Measurements from ENCODE around the gene CADM2. TPM values are rescaled to one million over a fixed set of nuclear protein-coding genes. Genes with fewer than 3 reads are reported as not detected.

CADM2 gene
- total RNA-seq, 4 donors from 2014 or later = 9.6 to 16.2 (median 11.5) TPM

DNA sequence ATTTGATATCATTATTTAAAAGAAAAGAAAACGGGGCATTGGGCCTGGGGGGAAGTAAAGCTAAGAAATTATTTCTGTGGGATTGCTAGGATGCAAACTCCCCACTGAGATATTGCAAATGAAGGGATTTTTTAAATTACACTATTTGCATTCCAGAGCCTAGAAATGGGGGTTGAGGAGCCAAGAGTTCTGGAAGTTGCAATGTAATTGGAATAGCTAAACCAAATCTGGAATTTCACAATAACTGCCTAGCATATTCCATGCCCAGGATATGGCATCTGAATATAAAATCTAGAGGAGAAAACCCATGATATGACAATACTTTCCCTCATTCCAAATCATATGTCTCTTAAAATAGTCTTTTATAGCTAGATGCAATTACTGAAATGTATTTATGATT, 93.0 kb downstream of the CADM2 start:
- WGBS = 56% methylated on average over 1 of the region's 1 CpG
- no peaks in the 10 kb centered on the region for H3K27me3 ChIP-seq
- TF ChIP-seq POLR2AphosphoS5 (IDR thresholded peaks at IDR 0.05) (no peak), EP300 (IDR thresholded peaks at IDR 0.05) (no peak), POLR2A (IDR thresholded peaks at IDR 0.05; ENCODE audit: low read depth) (no peak)
- TF ChIP-seq, protein P1, sequence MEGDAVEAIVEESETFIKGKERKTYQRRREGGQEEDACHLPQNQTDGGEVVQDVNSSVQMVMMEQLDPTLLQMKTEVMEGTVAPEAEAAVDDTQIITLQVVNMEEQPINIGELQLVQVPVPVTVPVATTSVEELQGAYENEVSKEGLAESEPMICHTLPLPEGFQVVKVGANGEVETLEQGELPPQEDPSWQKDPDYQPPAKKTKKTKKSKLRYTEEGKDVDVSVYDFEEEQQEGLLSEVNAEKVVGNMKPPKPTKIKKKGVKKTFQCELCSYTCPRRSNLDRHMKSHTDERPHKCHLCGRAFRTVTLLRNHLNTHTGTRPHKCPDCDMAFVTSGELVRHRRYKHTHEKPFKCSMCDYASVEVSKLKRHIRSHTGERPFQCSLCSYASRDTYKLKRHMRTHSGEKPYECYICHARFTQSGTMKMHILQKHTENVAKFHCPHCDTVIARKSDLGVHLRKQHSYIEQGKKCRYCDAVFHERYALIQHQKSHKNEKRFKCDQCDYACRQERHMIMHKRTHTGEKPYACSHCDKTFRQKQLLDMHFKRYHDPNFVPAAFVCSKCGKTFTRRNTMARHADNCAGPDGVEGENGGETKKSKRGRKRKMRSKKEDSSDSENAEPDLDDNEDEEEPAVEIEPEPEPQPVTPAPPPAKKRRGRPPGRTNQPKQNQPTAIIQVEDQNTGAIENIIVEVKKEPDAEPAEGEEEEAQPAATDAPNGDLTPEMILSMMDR (IDR thresholded peaks at IDR 0.05) = no peak
- no peak for DNase-seq (ENCODE audit: extremely low spot score)
- H3K36me3 ChIP-seq = no peaks in the 10 kb centered on the region
- intact Hi-C loops (cut with DNase I) = no loop called here
- H3K27ac ChIP-seq (replicated peaks in 1 of 4) = no peak overlapping the region
- peaks cover 0 to 8% (median 4%) of the 10 kb centered on the region in 4 donors for H3K4me1 ChIP-seq
- no peaks in the 10 kb centered on the region for H3K9me3 ChIP-seq
- H3K4me3 ChIP-seq = no peak overlapping the region

DNA sequence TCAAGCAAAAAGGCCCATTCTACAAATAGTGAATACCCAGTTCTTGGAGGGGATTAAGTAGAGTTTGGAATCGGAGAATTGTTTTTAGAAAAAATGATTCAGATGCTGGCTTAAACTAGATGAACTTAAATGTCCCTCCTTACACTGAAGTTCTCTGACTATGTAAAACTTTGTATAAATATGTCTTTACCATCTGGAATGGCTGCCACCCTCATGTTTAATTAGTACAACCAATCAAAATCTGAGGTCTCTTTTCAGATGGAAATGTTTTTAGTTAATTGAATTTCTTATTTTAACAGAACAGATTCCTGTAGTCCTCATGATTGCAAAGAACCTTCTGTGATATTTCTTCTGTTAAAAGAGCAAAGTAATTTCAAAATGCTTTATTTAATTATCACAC, 94.8 kb downstream of the CADM2 start:
- no peaks in the 10 kb centered on the region for H3K9me3 ChIP-seq
- no peaks in the 10 kb centered on the region for H3K36me3 ChIP-seq
- 91% methylated on average over 1 of the region's 1 CpG for WGBS
- H3K27me3 ChIP-seq = no peaks in the 10 kb centered on the region
- TF ChIP-seq POLR2AphosphoS5 (IDR thresholded peaks at IDR 0.05) (no peak), POLR2A (IDR thresholded peaks at IDR 0.05; ENCODE audit: low read depth) (no peak), EP300 (IDR thresholded peaks at IDR 0.05) (no peak)
- TF ChIP-seq, protein P1 (IDR thresholded peaks at IDR 0.05) = no peak
- H3K27ac ChIP-seq (replicated peaks in 1 of 4) = no peak overlapping the region
- no peak overlapping the region for H3K4me3 ChIP-seq
- DNase-seq (ENCODE audit: extremely low spot score) = no peak
- intact Hi-C loops (cut with DNase I) = no loop called here
- H3K4me1 ChIP-seq = peaks cover 0 to 8% (median 4%) of the 10 kb centered on the region in 4 donors

- intact Hi-C loops (cut with DNase I) = no loop called here
- 36% methylated on average over 3 of the region's 3 CpGs for WGBS
- Histone ChIP-seq H3K36me3 (no peaks in the 10 kb centered on the region), H3K4me3 (no peak overlapping the region), H3K27me3 (no peaks in the 10 kb centered on the region), H3K9me3 (no peaks in the 10 kb centered on the region), H3K4me1 (peaks cover 0 to 8% (median 4%) of the 10 kb centered on the region in 4 donors), H3K27ac (replicated peaks in 1 of 4) (no peak overlapping the region)
- TF ChIP-seq POLR2A (IDR thresholded peaks at IDR 0.05; ENCODE audit: low read depth) = no peak
- TF ChIP-seq, protein P1 (IDR thresholded peaks at IDR 0.05) = no peak
- no peak for TF ChIP-seq EP300 (IDR thresholded peaks at IDR 0.05)
- no peak for TF ChIP-seq POLR2AphosphoS5 (IDR thresholded peaks at IDR 0.05)
- no peak for DNase-seq (ENCODE audit: extremely low spot score)
Measured at GRCh38 chr3:85054579-85054978, 95.8 kb downstream of the CADM2 start.

- Histone ChIP-seq H3K27ac (replicated peaks in 1 of 4) (no peak overlapping the region), H3K4me3 (no peak overlapping the region), H3K36me3 (no peaks in the 10 kb centered on the region), H3K27me3 (no peaks in the 10 kb centered on the region), H3K4me1 (no peaks in the 10 kb centered on the region), H3K9me3 (no peaks in the 10 kb centered on the region)
- TF ChIP-seq POLR2AphosphoS5 (IDR thresholded peaks at IDR 0.05) (no peak), EP300 (IDR thresholded peaks at IDR 0.05) (no peak), POLR2A (IDR thresholded peaks at IDR 0.05; ENCODE audit: low read depth) (no peak)
- TF ChIP-seq, protein P1 (IDR thresholded peaks at IDR 0.05) = no peak
- WGBS = 81% methylated on average over 1 of the region's 1 CpG
- intact Hi-C loops (cut with DNase I) = no loop called here
- no peak for DNase-seq (ENCODE audit: extremely low spot score)
Measured at GRCh38 chr3:85068911-85069310, 110.1 kb downstream of the CADM2 start.

- Histone ChIP-seq H3K4me3 (no peak overlapping the region), H3K4me1 (no peaks in the 10 kb centered on the region), H3K9me3 (no peaks in the 10 kb centered on the region), H3K36me3 (no peaks in the 10 kb centered on the region), H3K27me3 (no peaks in the 10 kb centered on the region), H3K27ac (replicated peaks in 1 of 4) (no peak overlapping the region)
- no peak for DNase-seq (ENCODE audit: extremely low spot score)
- TF ChIP-seq, protein P1 (IDR thresholded peaks at IDR 0.05) = no peak
- TF ChIP-seq POLR2A (IDR thresholded peaks at IDR 0.05; ENCODE audit: low read depth) (no peak), POLR2AphosphoS5 (IDR thresholded peaks at IDR 0.05) (no peak), EP300 (IDR thresholded peaks at IDR 0.05) (no peak)
- intact Hi-C loops (cut with DNase I) = no loop called here
- 82% methylated on average over 5 of the region's 5 CpGs for WGBS
Measured at GRCh38 chr3:85074003-85074402, 115.2 kb downstream of the CADM2 start.
